ENCODE measurements around the gene FAH. TPM values are rescaled to one million over a fixed set of nuclear protein-coding genes. Genes with fewer than 3 reads are reported as not detected.

Gene FAH
- polyA plus RNA-seq (2013, experiment 1 of 2): 10.8 TPM
- 10.2 TPM for polyA plus RNA-seq (2013, experiment 2 of 2)

- H3K23ac ChIP-seq (ENCODE audit: low read length): peak within 1 kb of the TSS; percentile 26
- no peaks in the 10 kb centered on the region for H3K79me2 ChIP-seq (ENCODE audit: control insufficient read depth, insufficient read depth, low read length)
- no peak within 1 kb of the TSS for H2BK5ac ChIP-seq (ENCODE audit: low read length)
- peak within 1 kb of the TSS; percentile 91 for H3K4me2 ChIP-seq (ENCODE audit: low read length)
- no peak within 1 kb of the TSS for H4K5ac ChIP-seq (ENCODE audit: low read length)
- H2BK120ac ChIP-seq (ENCODE audit: low read depth, low read length): no peak within 1 kb of the TSS
- peak within 1 kb of the TSS; percentile 78 for H3K9ac ChIP-seq (ENCODE audit: low read length)
- no peak within 1 kb of the TSS for H2AK5ac ChIP-seq (ENCODE audit: low read length)
- H3K18ac ChIP-seq (ENCODE audit: low read length): no peak within 1 kb of the TSS
- no peak within 1 kb of the TSS for H3K4ac ChIP-seq (ENCODE audit: low read depth, low read length)
- no peaks in the 10 kb centered on the region for H3K4me1 ChIP-seq (ENCODE audit: control insufficient read depth, low read depth, low read length)
- H3K36me3 ChIP-seq (ENCODE audit: control insufficient read depth, insufficient read depth, low read length): no peaks in the 10 kb centered on the region
- peak within 1 kb of the TSS; percentile 87 for H3K56ac ChIP-seq (ENCODE audit: low read length)
- DNase-seq: peak; percentile 62
- H3K27me3 ChIP-seq (ENCODE audit: insufficient read depth, low read length, poor library complexity): no peaks in the 10 kb centered on the region
- H2BK15ac ChIP-seq (replicated peaks; ENCODE audit: low read depth): no peak within 1 kb of the TSS
- peak within 1 kb of the TSS; percentile 59 for H3K4me3 ChIP-seq (ENCODE audit: low read length)
- H3K79me1 ChIP-seq (ENCODE audit: low read length): no peaks in the 10 kb centered on the region
- H3K27ac ChIP-seq (ENCODE audit: low read depth, low read length): no peak within 1 kb of the TSS
- no CpG with 5 or more reads among the region's 45 CpGs for WGBS (ENCODE audit: extremely low coverage, insufficient coverage, low lambda C conversion rate)
- H4K8ac ChIP-seq (ENCODE audit: low read depth, low read length): no peak within 1 kb of the TSS
Measured at GRCh38 chr15:80152896-80153876, at the start of gene FAH. FAH (plus strand) TSS chr15:80152999; CDS start chr15:80153055, 56 bp downstream.

GRCh38 chr15:80105193-80105592 lies 47.6 kb upstream of the FAH start:
- H3K4me1 ChIP-seq (ENCODE audit: control insufficient read depth, low read depth, low read length): no peaks in the 10 kb centered on the region
- H2BK15ac ChIP-seq (replicated peaks; ENCODE audit: low read depth): no peak overlapping the region
- H3K23ac ChIP-seq (ENCODE audit: low read length): no peak overlapping the region
- no CpG with 5 or more reads among the region's 3 CpGs for WGBS (ENCODE audit: extremely low coverage, insufficient coverage, low lambda C conversion rate)
- H4K8ac ChIP-seq (ENCODE audit: low read depth, low read length): no peak overlapping the region
- no peak overlapping the region for H2BK120ac ChIP-seq (ENCODE audit: low read depth, low read length)
- no peak for DNase-seq
- H3K4me3 ChIP-seq (ENCODE audit: low read length): no peak overlapping the region
- no peaks in the 10 kb centered on the region for H3K36me3 ChIP-seq (ENCODE audit: control insufficient read depth, insufficient read depth, low read length)
- H2AK5ac ChIP-seq (ENCODE audit: low read length): no peak overlapping the region
- H3K79me2 ChIP-seq (ENCODE audit: control insufficient read depth, insufficient read depth, low read length): peaks cover 22% of the 10 kb centered on the region
- H3K79me1 ChIP-seq (ENCODE audit: low read length): peaks cover 11% of the 10 kb centered on the region
- H3K27ac ChIP-seq (ENCODE audit: low read depth, low read length): no peak overlapping the region
- no peak overlapping the region for H3K18ac ChIP-seq (ENCODE audit: low read length)
- no peak overlapping the region for H3K56ac ChIP-seq (ENCODE audit: low read length)
- no peak overlapping the region for H3K9ac ChIP-seq (ENCODE audit: low read length)
- H2BK5ac ChIP-seq (ENCODE audit: low read length): no peak overlapping the region
- no peak overlapping the region for H4K5ac ChIP-seq (ENCODE audit: low read length)
- no peak overlapping the region for H3K4ac ChIP-seq (ENCODE audit: low read depth, low read length)
- H3K4me2 ChIP-seq (ENCODE audit: low read length): no peak overlapping the region
- no peaks in the 10 kb centered on the region for H3K27me3 ChIP-seq (ENCODE audit: insufficient read depth, low read length, poor library complexity)

- Histone ChIP-seq H4K8ac (ENCODE audit: low read depth, low read length) (no peak overlapping the region), H3K23ac (ENCODE audit: low read length) (no peak overlapping the region), H3K18ac (ENCODE audit: low read length) (no peak overlapping the region), H3K4me1 (ENCODE audit: control insufficient read depth, low read depth, low read length) (no peaks in the 10 kb centered on the region), H3K27ac (ENCODE audit: low read depth, low read length) (no peak overlapping the region), H4K5ac (ENCODE audit: low read length) (no peak overlapping the region), H2BK120ac (ENCODE audit: low read depth, low read length) (no peak overlapping the region), H3K79me2 (ENCODE audit: control insufficient read depth, insufficient read depth, low read length) (peaks cover 22% of the 10 kb centered on the region), H3K56ac (ENCODE audit: low read length) (no peak overlapping the region), H2AK5ac (ENCODE audit: low read length) (no peak overlapping the region), H3K79me1 (ENCODE audit: low read length) (peaks cover 11% of the 10 kb centered on the region), H3K4ac (ENCODE audit: low read depth, low read length) (no peak overlapping the region), H3K27me3 (ENCODE audit: insufficient read depth, low read length, poor library complexity) (no peaks in the 10 kb centered on the region), H3K36me3 (ENCODE audit: control insufficient read depth, insufficient read depth, low read length) (no peaks in the 10 kb centered on the region), H3K4me2 (ENCODE audit: low read length) (no peak overlapping the region), H2BK15ac (replicated peaks; ENCODE audit: low read depth) (no peak overlapping the region), H3K9ac (ENCODE audit: low read length) (no peak overlapping the region), H2BK5ac (ENCODE audit: low read length) (no peak overlapping the region), H3K4me3 (ENCODE audit: low read length) (no peak overlapping the region)
- DNase-seq: no peak
- no CpG with 5 or more reads among the region's 1 CpG for WGBS (ENCODE audit: extremely low coverage, insufficient coverage, low lambda C conversion rate)
Measured at GRCh38 chr15:80105595-80105994, 47.2 kb upstream of the FAH start.

- Histone ChIP-seq H3K4me3 (ENCODE audit: low read length) (no peak overlapping the region), H3K79me1 (ENCODE audit: low read length) (peaks cover 9% of the 10 kb centered on the region), H3K4me1 (ENCODE audit: control insufficient read depth, low read depth, low read length) (no peaks in the 10 kb centered on the region), H3K9ac (ENCODE audit: low read length) (no peak overlapping the region), H4K5ac (ENCODE audit: low read length) (no peak overlapping the region), H3K27me3 (ENCODE audit: insufficient read depth, low read length, poor library complexity) (no peaks in the 10 kb centered on the region), H2BK5ac (ENCODE audit: low read length) (no peak overlapping the region), H3K18ac (ENCODE audit: low read length) (no peak overlapping the region), H4K8ac (ENCODE audit: low read depth, low read length) (no peak overlapping the region), H3K4ac (ENCODE audit: low read depth, low read length) (no peak overlapping the region), H3K79me2 (ENCODE audit: control insufficient read depth, insufficient read depth, low read length) (peaks cover 21% of the 10 kb centered on the region), H3K36me3 (ENCODE audit: control insufficient read depth, insufficient read depth, low read length) (no peaks in the 10 kb centered on the region), H2BK15ac (replicated peaks; ENCODE audit: low read depth) (no peak overlapping the region), H3K56ac (ENCODE audit: low read length) (no peak overlapping the region), H2BK120ac (ENCODE audit: low read depth, low read length) (no peak overlapping the region), H3K27ac (ENCODE audit: low read depth, low read length) (no peak overlapping the region), H3K23ac (ENCODE audit: low read length) (no peak overlapping the region), H3K4me2 (ENCODE audit: low read length) (no peak overlapping the region), H2AK5ac (ENCODE audit: low read length) (no peak overlapping the region)
- no peak for DNase-seq
- no CpG with 5 or more reads among the region's 4 CpGs for WGBS (ENCODE audit: extremely low coverage, insufficient coverage, low lambda C conversion rate)
Measured at GRCh38 chr15:80106051-80106450, 46.7 kb upstream of the FAH start.

- Histone ChIP-seq H3K4me1 (ENCODE audit: control insufficient read depth, low read depth, low read length) (no peaks in the 10 kb centered on the region), H3K27ac (ENCODE audit: low read depth, low read length) (no peak overlapping the region)
Measured at GRCh38 chr15:80107204-80107603, 45.6 kb upstream of the FAH start.

More at GRCh38 chr15:80107204-80107603, 45.6 kb upstream of the FAH start:
- H3K36me3 ChIP-seq (ENCODE audit: control insufficient read depth, insufficient read depth, low read length): no peaks in the 10 kb centered on the region
- no peak overlapping the region for H4K8ac ChIP-seq (ENCODE audit: low read depth, low read length)
- no peak overlapping the region for H3K4ac ChIP-seq (ENCODE audit: low read depth, low read length)
- no peak overlapping the region for H2AK5ac ChIP-seq (ENCODE audit: low read length)
- H3K9ac ChIP-seq (ENCODE audit: low read length): no peak overlapping the region
- H3K4me3 ChIP-seq (ENCODE audit: low read length): no peak overlapping the region
- no peak overlapping the region for H3K56ac ChIP-seq (ENCODE audit: low read length)
- no CpG with 5 or more reads among the region's 6 CpGs for WGBS (ENCODE audit: extremely low coverage, insufficient coverage, low lambda C conversion rate)
- no peak overlapping the region for H4K5ac ChIP-seq (ENCODE audit: low read length)
- peaks cover 24% of the 10 kb centered on the region for H3K79me2 ChIP-seq (ENCODE audit: control insufficient read depth, insufficient read depth, low read length)
- peaks cover 9% of the 10 kb centered on the region for H3K79me1 ChIP-seq (ENCODE audit: low read length)
- H3K4me2 ChIP-seq (ENCODE audit: low read length): no peak overlapping the region
- H3K23ac ChIP-seq (ENCODE audit: low read length): no peak overlapping the region
- DNase-seq: no peak
- H2BK120ac ChIP-seq (ENCODE audit: low read depth, low read length): no peak overlapping the region
- no peak overlapping the region for H2BK5ac ChIP-seq (ENCODE audit: low read length)
- H3K18ac ChIP-seq (ENCODE audit: low read length): no peak overlapping the region
- no peaks in the 10 kb centered on the region for H3K27me3 ChIP-seq (ENCODE audit: insufficient read depth, low read length, poor library complexity)
- no peak overlapping the region for H2BK15ac ChIP-seq (replicated peaks; ENCODE audit: low read depth)

Measured in mesendoderm (in vitro differentiated cells).